ENCODE data around the gene COL23A1. TPM values are rescaled to one million over a fixed set of nuclear protein-coding genes. Genes with fewer than 3 reads are reported as not detected.

Gene COL23A1
- total RNA-seq, 1 donor from 2014 or later, result 2.0 TPM

DNA sequence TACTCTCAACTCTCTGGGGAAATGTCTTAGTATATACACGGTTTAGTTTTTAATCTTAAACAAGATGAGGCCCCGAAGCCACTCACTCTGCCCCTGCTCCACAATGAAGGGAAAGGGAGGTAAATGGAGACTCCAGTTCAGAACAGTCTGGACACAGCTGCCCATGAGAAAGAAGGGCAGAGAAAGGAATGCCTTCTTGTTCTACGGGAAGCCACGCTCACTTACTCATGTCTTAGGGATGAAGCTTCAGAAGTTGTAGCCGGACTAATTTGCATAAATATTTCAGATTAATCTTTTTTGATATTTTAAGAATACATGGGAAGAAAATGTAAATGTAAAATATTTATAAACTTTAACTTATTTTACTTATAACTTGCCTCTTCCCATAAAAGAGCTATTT is 94.0 kb downstream of the COL23A1 start:
- DNase-seq (no peak), ATAC-seq (no peak)
- intact Hi-C loops (cut with DNase I), result no loop called here
- peaks cover 12% of the 10 kb centered on the region for H3K4me1 ChIP-seq
- H3K4me3 ChIP-seq, result no peak overlapping the region
- H3K36me3 ChIP-seq, result no peaks in the 10 kb centered on the region
- no peak overlapping the region for H3K27ac ChIP-seq
- H3K9me3 ChIP-seq, result no peaks in the 10 kb centered on the region
- TF ChIP-seq, protein P1, sequence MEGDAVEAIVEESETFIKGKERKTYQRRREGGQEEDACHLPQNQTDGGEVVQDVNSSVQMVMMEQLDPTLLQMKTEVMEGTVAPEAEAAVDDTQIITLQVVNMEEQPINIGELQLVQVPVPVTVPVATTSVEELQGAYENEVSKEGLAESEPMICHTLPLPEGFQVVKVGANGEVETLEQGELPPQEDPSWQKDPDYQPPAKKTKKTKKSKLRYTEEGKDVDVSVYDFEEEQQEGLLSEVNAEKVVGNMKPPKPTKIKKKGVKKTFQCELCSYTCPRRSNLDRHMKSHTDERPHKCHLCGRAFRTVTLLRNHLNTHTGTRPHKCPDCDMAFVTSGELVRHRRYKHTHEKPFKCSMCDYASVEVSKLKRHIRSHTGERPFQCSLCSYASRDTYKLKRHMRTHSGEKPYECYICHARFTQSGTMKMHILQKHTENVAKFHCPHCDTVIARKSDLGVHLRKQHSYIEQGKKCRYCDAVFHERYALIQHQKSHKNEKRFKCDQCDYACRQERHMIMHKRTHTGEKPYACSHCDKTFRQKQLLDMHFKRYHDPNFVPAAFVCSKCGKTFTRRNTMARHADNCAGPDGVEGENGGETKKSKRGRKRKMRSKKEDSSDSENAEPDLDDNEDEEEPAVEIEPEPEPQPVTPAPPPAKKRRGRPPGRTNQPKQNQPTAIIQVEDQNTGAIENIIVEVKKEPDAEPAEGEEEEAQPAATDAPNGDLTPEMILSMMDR (IDR thresholded peaks at IDR 0.05), result no peak
- H3K27me3 ChIP-seq, result no peaks in the 10 kb centered on the region

DNA sequence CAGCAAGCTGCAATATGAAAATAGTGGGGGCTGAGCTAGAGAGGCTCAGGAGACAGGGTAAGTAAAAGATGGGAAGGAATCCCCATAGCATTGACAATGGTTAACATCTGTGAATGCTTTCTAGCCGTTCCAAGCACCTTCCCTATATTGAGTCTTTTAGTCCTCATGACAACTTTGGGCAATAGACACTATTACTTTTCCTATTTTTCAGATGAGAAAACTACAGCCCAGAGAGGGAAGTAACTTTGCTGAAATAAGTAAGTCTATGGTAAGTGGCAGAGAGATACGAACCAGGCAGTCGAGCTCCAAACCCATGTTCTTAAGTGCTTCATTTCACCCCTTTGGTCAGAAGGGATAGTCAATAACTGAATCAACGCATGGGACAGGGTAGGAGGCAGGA is 94.5 kb downstream of the COL23A1 start:
- Histone ChIP-seq H3K9me3 (no peaks in the 10 kb centered on the region), H3K4me3 (no peak overlapping the region), H3K27ac (no peak overlapping the region), H3K4me1 (peaks cover 12% of the 10 kb centered on the region), H3K36me3 (no peaks in the 10 kb centered on the region), H3K27me3 (no peaks in the 10 kb centered on the region)
- TF ChIP-seq, protein P1 (IDR thresholded peaks at IDR 0.05), result no peak
- intact Hi-C loops (cut with DNase I), result no loop called here
- no peak for DNase-seq
- ATAC-seq, result no peak

DNA sequence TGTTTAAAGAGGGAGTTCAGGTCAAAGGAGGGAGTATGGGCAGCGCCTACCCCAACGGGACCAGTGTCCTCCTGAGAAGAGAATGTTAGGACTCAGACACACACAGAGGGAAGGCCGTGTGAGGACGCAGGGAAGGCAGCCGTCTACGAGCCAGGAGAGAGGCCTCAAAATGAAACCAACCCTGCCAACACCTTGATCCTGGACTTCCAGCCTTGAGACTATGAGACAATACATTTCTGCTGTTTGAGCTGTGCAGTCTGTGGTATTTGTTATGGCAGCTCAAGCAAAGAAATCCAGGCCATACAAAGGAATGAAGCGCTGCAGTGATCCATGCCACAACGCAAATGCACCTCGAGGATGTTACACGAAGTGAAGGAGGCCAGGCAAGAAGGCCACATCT is 97.9 kb downstream of the COL23A1 start:
- ATAC-seq, result no peak
- H3K4me3 ChIP-seq, result no peak overlapping the region
- no peak for DNase-seq
- TF ChIP-seq, protein P1 (IDR thresholded peaks at IDR 0.05), result no peak
- intact Hi-C loops (cut with DNase I), result no loop called here
- peaks cover 11% of the 10 kb centered on the region for H3K4me1 ChIP-seq
- no peaks in the 10 kb centered on the region for H3K36me3 ChIP-seq
- H3K9me3 ChIP-seq, result no peaks in the 10 kb centered on the region
- no peaks in the 10 kb centered on the region for H3K27me3 ChIP-seq
- no peak overlapping the region for H3K27ac ChIP-seq

- no peak overlapping the region for H3K27ac ChIP-seq
- no peaks in the 10 kb centered on the region for H3K36me3 ChIP-seq
- TF ChIP-seq, protein P1 (IDR thresholded peaks at IDR 0.05), result no peak
- ATAC-seq, result peak; percentile 57
- no peaks in the 10 kb centered on the region for H3K9me3 ChIP-seq
- H3K27me3 ChIP-seq, result no peaks in the 10 kb centered on the region
- DNase-seq, result no peak
- H3K4me3 ChIP-seq, result no peak overlapping the region
- H3K4me1 ChIP-seq, result peaks cover 3% of the 10 kb centered on the region
- intact Hi-C loops (cut with DNase I), result no loop called here
Measured at GRCh38 chr5:178490935-178491652, 99.1 kb downstream of the COL23A1 start.

DNA sequence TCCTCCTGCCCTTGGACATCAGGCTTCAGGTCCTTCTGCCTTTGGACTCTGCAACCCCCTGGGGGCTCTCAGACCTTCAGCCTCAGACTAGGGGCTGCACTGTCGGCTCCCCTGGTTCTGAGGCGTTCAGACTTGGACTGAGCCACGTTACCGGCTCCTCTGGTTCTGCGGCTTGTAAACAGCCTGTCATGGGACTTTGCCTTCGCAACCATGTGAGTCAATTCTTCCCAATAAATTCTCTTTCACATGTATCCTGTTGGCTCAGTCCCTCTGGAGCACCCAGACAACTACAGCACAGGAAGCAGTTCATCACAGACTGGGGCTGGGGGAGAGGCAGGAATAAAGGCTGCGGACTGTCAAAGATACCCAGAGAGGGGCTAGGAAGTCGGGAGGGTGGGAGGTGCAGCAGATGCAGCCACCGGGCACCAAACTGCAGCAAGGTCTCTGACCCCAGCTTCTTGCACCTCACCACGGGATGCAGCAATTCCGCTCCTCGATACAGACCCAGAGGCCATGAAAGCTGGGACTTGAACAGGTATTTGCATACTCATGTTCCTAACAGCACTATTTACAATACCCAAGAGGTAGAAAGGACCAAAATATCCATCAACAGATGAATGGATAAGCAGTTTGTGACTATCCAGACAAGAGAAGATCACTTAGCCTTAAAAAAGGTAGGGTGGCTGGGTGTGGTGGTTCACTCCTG is 100.8 kb downstream of the COL23A1 start:
- DNase-seq (no peak), ATAC-seq (peak; percentile 39)
- Histone ChIP-seq H3K4me1 (no peaks in the 10 kb centered on the region), H3K27me3 (no peaks in the 10 kb centered on the region), H3K36me3 (no peaks in the 10 kb centered on the region), H3K9me3 (no peaks in the 10 kb centered on the region), H3K27ac (no peak overlapping the region), H3K4me3 (no peak overlapping the region)
- intact Hi-C loops (cut with DNase I), result no loop called here
- TF ChIP-seq, protein P1 (IDR thresholded peaks at IDR 0.05), result no peak
